ENCODE measurements around the gene RAMP3.
"Not testable (repeated sequence)": the region's sequence is repeated elsewhere in the genome, so short reads cannot be mapped to it uniquely, and the experiment has no call there.

Gene RAMP3

GRCh38 chr7:45161842-45162241 lies 4.3 kb downstream of the RAMP3 start:
- no peak overlapping the region for H3K9ac ChIP-seq (ENCODE audit: low read depth, low read length)
- peaks cover 23% of the 10 kb centered on the region for H3K27me3 ChIP-seq (ENCODE audit: control insufficient read depth, insufficient read depth, low read length)
- H3K4me3 ChIP-seq (ENCODE audit: low read depth, low read length): no peak overlapping the region
- H3K4me1 ChIP-seq (ENCODE audit: control insufficient read depth, insufficient read depth, low read length): no peaks in the 10 kb centered on the region
- no peaks in the 10 kb centered on the region for H3K36me3 ChIP-seq (ENCODE audit: control insufficient read depth, insufficient read depth, low read length)
- H3K9me3 ChIP-seq (ENCODE audit: control insufficient read depth, insufficient read depth, low read length): no peaks in the 10 kb centered on the region

DNA sequence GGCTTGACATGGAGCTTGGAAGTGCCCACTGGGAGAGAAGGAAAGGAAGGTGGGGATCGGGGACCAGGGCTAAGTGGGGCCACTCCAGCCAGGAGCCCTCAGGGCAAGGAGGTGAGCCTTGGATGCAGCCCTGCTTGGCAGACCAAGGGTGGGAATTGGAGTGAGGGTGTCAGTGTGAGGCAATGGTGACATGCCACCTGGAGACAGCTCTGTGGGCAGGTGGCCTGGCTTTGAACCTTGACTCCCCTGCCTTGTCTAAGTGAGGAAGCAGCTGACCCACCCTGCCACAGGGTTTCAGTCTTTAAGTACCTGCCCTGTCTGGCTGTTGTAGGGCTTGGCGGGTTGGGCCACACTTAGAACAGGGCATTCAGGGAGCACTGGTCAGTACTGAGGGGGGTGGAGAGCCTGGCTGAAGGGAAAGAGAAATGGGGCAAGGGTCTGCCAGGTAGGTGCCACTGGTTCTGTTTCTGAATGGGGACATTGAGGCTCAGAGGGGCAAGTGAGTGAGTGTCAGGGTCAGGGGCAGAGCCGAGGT lies 4.8 kb downstream of the RAMP3 start:
- H3K4me3 ChIP-seq (ENCODE audit: low read depth, low read length): no peak overlapping the region
- no peaks in the 10 kb centered on the region for H3K4me1 ChIP-seq (ENCODE audit: control insufficient read depth, insufficient read depth, low read length)
- no peak overlapping the region for H3K9ac ChIP-seq (ENCODE audit: low read depth, low read length)
- H3K27me3 ChIP-seq (ENCODE audit: control insufficient read depth, insufficient read depth, low read length): peaks cover 20% of the 10 kb centered on the region
- H3K36me3 ChIP-seq (ENCODE audit: control insufficient read depth, insufficient read depth, low read length): no peaks in the 10 kb centered on the region
- no peaks in the 10 kb centered on the region for H3K9me3 ChIP-seq (ENCODE audit: control insufficient read depth, insufficient read depth, low read length)

GRCh38 chr7:45162943-45163691 lies 5.5 kb downstream of the RAMP3 start:
- no peaks in the 10 kb centered on the region for H3K9me3 ChIP-seq (ENCODE audit: control insufficient read depth, insufficient read depth, low read length)
- no peak overlapping the region for H3K9ac ChIP-seq (ENCODE audit: low read depth, low read length)
- H3K4me1 ChIP-seq (ENCODE audit: control insufficient read depth, insufficient read depth, low read length): no peaks in the 10 kb centered on the region
- no peak overlapping the region for H3K4me3 ChIP-seq (ENCODE audit: low read depth, low read length)
- no peaks in the 10 kb centered on the region for H3K36me3 ChIP-seq (ENCODE audit: control insufficient read depth, insufficient read depth, low read length)
- peaks cover 16% of the 10 kb centered on the region for H3K27me3 ChIP-seq (ENCODE audit: control insufficient read depth, insufficient read depth, low read length)

GRCh38 chr7:45163692-45164052 lies 6.1 kb downstream of the RAMP3 start:
- no peaks in the 10 kb centered on the region for H3K36me3 ChIP-seq (ENCODE audit: control insufficient read depth, insufficient read depth, low read length)
- H3K9me3 ChIP-seq (ENCODE audit: control insufficient read depth, insufficient read depth, low read length): no peaks in the 10 kb centered on the region
- peaks cover 10% of the 10 kb centered on the region for H3K27me3 ChIP-seq (ENCODE audit: control insufficient read depth, insufficient read depth, low read length)
- H3K9ac ChIP-seq (ENCODE audit: low read depth, low read length): no peak overlapping the region
- H3K4me1 ChIP-seq (ENCODE audit: control insufficient read depth, insufficient read depth, low read length): no peaks in the 10 kb centered on the region
- no peak overlapping the region for H3K4me3 ChIP-seq (ENCODE audit: low read depth, low read length)

DNA sequence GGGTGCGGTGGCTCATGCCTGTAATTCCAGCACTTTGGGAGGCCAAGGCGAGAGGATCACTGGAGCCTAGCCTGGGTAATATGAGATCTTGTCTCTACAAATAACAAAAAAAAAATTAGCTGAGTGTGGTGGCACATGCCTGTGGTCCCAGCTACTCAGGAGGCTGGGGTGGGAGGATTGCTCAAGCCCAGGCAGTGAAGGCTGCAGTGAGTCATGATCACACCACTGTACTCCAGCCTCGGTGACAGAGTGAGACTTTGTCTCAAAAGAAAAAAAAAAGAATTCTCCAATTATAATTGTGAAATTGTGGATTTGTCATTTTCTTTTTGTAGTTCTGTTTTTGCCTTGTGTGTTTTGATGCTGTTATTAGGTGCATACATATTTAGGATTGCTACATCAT lies 6.7 kb downstream of the RAMP3 start:
- H3K36me3 ChIP-seq (ENCODE audit: control insufficient read depth, insufficient read depth, low read length); H3K9me3 ChIP-seq (ENCODE audit: control insufficient read depth, insufficient read depth, low read length); H3K4me1 ChIP-seq (ENCODE audit: control insufficient read depth, insufficient read depth, low read length); H3K4me3 ChIP-seq (ENCODE audit: low read depth, low read length); H3K9ac ChIP-seq (ENCODE audit: low read depth, low read length); H3K27me3 ChIP-seq (ENCODE audit: control insufficient read depth, insufficient read depth, low read length): not testable (repeated sequence)

DNA sequence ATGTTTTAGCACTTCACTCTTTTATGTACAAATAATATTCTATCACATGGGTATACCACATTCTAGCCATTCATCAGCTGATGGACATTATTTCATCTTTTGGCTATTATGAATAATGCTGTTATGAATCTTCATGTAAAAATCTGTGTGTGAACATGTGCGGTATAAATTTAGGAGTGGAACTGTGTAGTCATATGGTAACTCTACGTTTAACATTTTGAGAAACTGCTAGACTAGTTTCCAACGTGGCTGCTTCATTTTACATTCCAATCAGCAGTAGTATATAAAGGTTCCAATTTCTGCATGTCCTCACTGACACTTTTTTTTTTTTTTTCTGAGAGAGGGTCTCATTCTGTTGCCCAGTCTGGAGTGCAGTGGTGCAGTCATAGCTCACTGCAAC lies 8.3 kb downstream of the RAMP3 start:
- Histone ChIP-seq H3K27me3 (ENCODE audit: control insufficient read depth, insufficient read depth, low read length) (no peaks in the 10 kb centered on the region), H3K9ac (ENCODE audit: low read depth, low read length) (no peak overlapping the region), H3K9me3 (ENCODE audit: control insufficient read depth, insufficient read depth, low read length) (no peaks in the 10 kb centered on the region), H3K36me3 (ENCODE audit: control insufficient read depth, insufficient read depth, low read length) (no peaks in the 10 kb centered on the region), H3K4me1 (ENCODE audit: control insufficient read depth, insufficient read depth, low read length) (no peaks in the 10 kb centered on the region), H3K4me3 (ENCODE audit: low read depth, low read length) (no peak overlapping the region)

- no peak overlapping the region for H3K4me3 ChIP-seq (ENCODE audit: low read depth, low read length)
- no peaks in the 10 kb centered on the region for H3K9me3 ChIP-seq (ENCODE audit: control insufficient read depth, insufficient read depth, low read length)
- H3K9ac ChIP-seq (ENCODE audit: low read depth, low read length): no peak overlapping the region
- H3K27me3 ChIP-seq (ENCODE audit: control insufficient read depth, insufficient read depth, low read length): no peaks in the 10 kb centered on the region
- no peaks in the 10 kb centered on the region for H3K36me3 ChIP-seq (ENCODE audit: control insufficient read depth, insufficient read depth, low read length)
- H3K4me1 ChIP-seq (ENCODE audit: control insufficient read depth, insufficient read depth, low read length): no peaks in the 10 kb centered on the region
Observed at GRCh38 chr7:45171946-45172345, 14.4 kb downstream of the RAMP3 start.

- Histone ChIP-seq H3K9ac (ENCODE audit: low read depth, low read length) (no peak overlapping the region), H3K4me1 (ENCODE audit: control insufficient read depth, insufficient read depth, low read length) (no peaks in the 10 kb centered on the region), H3K27me3 (ENCODE audit: control insufficient read depth, insufficient read depth, low read length) (no peaks in the 10 kb centered on the region), H3K4me3 (ENCODE audit: low read depth, low read length) (no peak overlapping the region), H3K9me3 (ENCODE audit: control insufficient read depth, insufficient read depth, low read length) (no peaks in the 10 kb centered on the region), H3K36me3 (ENCODE audit: control insufficient read depth, insufficient read depth, low read length) (no peaks in the 10 kb centered on the region)
Observed at GRCh38 chr7:45173596-45174327, 16.2 kb downstream of the RAMP3 start.

- no peaks in the 10 kb centered on the region for H3K9me3 ChIP-seq (ENCODE audit: control insufficient read depth, insufficient read depth, low read length)
- no peak overlapping the region for H3K9ac ChIP-seq (ENCODE audit: low read depth, low read length)
- no peaks in the 10 kb centered on the region for H3K4me1 ChIP-seq (ENCODE audit: control insufficient read depth, insufficient read depth, low read length)
- no peak overlapping the region for H3K4me3 ChIP-seq (ENCODE audit: low read depth, low read length)
- no peaks in the 10 kb centered on the region for H3K36me3 ChIP-seq (ENCODE audit: control insufficient read depth, insufficient read depth, low read length)
- H3K27me3 ChIP-seq (ENCODE audit: control insufficient read depth, insufficient read depth, low read length): no peaks in the 10 kb centered on the region
Observed at GRCh38 chr7:45174328-45174610, 16.7 kb downstream of the RAMP3 start.

GRCh38 chr7:45174966-45175765 lies 17.6 kb downstream of the RAMP3 start:
- no peak overlapping the region for H3K9ac ChIP-seq (ENCODE audit: low read depth, low read length)
- no peaks in the 10 kb centered on the region for H3K4me1 ChIP-seq (ENCODE audit: control insufficient read depth, insufficient read depth, low read length)
- H3K36me3 ChIP-seq (ENCODE audit: control insufficient read depth, insufficient read depth, low read length): no peaks in the 10 kb centered on the region
- H3K9me3 ChIP-seq (ENCODE audit: control insufficient read depth, insufficient read depth, low read length): no peaks in the 10 kb centered on the region
- H3K4me3 ChIP-seq (ENCODE audit: low read depth, low read length): no peak overlapping the region
- no peaks in the 10 kb centered on the region for H3K27me3 ChIP-seq (ENCODE audit: control insufficient read depth, insufficient read depth, low read length)

DNA sequence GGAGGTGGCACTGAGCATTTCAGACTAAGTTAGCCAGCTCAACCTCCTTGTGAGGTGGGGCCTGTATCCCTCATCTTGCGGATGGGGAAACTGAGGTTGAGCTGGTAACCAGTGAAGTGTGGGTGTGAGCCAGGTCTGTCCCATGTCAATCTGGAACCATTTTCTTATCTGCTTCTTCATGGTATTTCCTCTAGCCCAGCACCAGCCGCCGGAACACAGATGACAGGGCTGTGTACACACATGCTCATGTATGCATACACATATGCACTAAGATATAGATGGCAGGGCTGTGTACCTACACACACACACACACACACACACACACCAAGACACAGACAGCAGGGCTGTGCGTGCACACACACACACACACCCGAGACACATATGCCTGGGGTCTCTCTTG lies 18.5 kb downstream of the RAMP3 start:
- no peaks in the 10 kb centered on the region for H3K27me3 ChIP-seq (ENCODE audit: control insufficient read depth, insufficient read depth, low read length)
- H3K9ac ChIP-seq (ENCODE audit: low read depth, low read length): no peak overlapping the region
- H3K4me1 ChIP-seq (ENCODE audit: control insufficient read depth, insufficient read depth, low read length): no peaks in the 10 kb centered on the region
- H3K4me3 ChIP-seq (ENCODE audit: low read depth, low read length): no peak overlapping the region
- no peaks in the 10 kb centered on the region for H3K9me3 ChIP-seq (ENCODE audit: control insufficient read depth, insufficient read depth, low read length)
- no peaks in the 10 kb centered on the region for H3K36me3 ChIP-seq (ENCODE audit: control insufficient read depth, insufficient read depth, low read length)

Data from iPS-15b (cell line).